GM19467 (cell line): ENCODE measurements around the gene CTNNBIP1.

Source experiments
- ATAC-seq: cut with Tn5 transposase; IDR thresholded peaks from one replicate; pipeline ENCODE4 v1.9.1; 2021; ENCODE audit warnings: mild to moderate bottlenecking, moderate library complexity; ENCODE audit not compliant: unreplicated experiment

The CTNNBIP1 gene

GRCh38 chr1:9858293-9859035 is 51.6 kb downstream of the CTNNBIP1 start:
- ATAC-seq: no peak

- no peak for ATAC-seq
Measured at GRCh38 chr1:9855186-9855585, 54.9 kb downstream of the CTNNBIP1 start.

GRCh38 chr1:9853249-9853595 is 56.8 kb downstream of the CTNNBIP1 start:
- ATAC-seq: no peak

GRCh38 chr1:9852410-9853248 is 57.4 kb downstream of the CTNNBIP1 start:
- ATAC-seq: no peak

- no peak for ATAC-seq
Measured at GRCh38 chr1:9852004-9852403, 58.1 kb downstream of the CTNNBIP1 start.

- no peak for ATAC-seq
Measured at GRCh38 chr1:9850442-9851162, 59.5 kb downstream of the CTNNBIP1 start.

- ATAC-seq: no peak
Measured at GRCh38 chr1:9849691-9850441, 60.2 kb downstream of the CTNNBIP1 start.

- ATAC-seq: no peak
Measured at GRCh38 chr1:9848022-9848421, 62.0 kb downstream of the CTNNBIP1 start.

GRCh38 chr1:9847269-9847668 is 62.8 kb downstream of the CTNNBIP1 start:
- no peak for ATAC-seq

- no peak for ATAC-seq
Measured at GRCh38 chr1:9846611-9847171, 63.4 kb downstream of the CTNNBIP1 start.

GRCh38 chr1:9845914-9846313 is 64.2 kb downstream of the CTNNBIP1 start:
- no peak for ATAC-seq

- no peak for ATAC-seq
Measured at GRCh38 chr1:9844756-9845155, 65.3 kb downstream of the CTNNBIP1 start.

- ATAC-seq: no peak
Measured at GRCh38 chr1:9844106-9844505, 66.0 kb downstream of the CTNNBIP1 start.

GRCh38 chr1:9843576-9843945 is 66.5 kb downstream of the CTNNBIP1 start:
- ATAC-seq: no peak

GRCh38 chr1:9842781-9843575 is 67.1 kb downstream of the CTNNBIP1 start:
- no peak for ATAC-seq

- ATAC-seq: no peak
Measured at GRCh38 chr1:9842073-9842711, 67.9 kb downstream of the CTNNBIP1 start.

GRCh38 chr1:9841460-9841859 is 68.6 kb downstream of the CTNNBIP1 start:
- no peak for ATAC-seq

- ATAC-seq: no peak
Measured at GRCh38 chr1:9840176-9840575, 69.9 kb downstream of the CTNNBIP1 start.

- no peak for ATAC-seq
Measured at GRCh38 chr1:9838946-9839345, 71.1 kb downstream of the CTNNBIP1 start.

GRCh38 chr1:9836632-9836960 is 73.5 kb downstream of the CTNNBIP1 start:
- no peak for ATAC-seq
